Spleen (tissue), 7 donors: ENCODE data around the gene JDP2.

Experiments
- CTCF ChIP-seq, 11 experiments: fragments of 200-600 bp in 7 of 11; fragments of 450-650 bp in 4 of 11; sonication (generic) in 4 of 11; IDR thresholded peaks in 8 of 11; conservative IDR thresholded peaks in 3 of 11; 1 replicate in 7 of 11; 2 replicates in 4 of 11; pipeline versions ENCODE4 v1.4.0 to v1.8.0; 2016 to 2021; ENCODE audit warnings: antibody characterized with exemption in 11 of 11, inconsistent platforms in 4 of 11, mild to moderate bottlenecking in 1 of 11
- POLR2A ChIP-seq, 3 donors: fragments of 450-650 bp; IDR thresholded peaks; one replicate each; pipeline ENCODE4 v1.5.1; 2017; ENCODE audit warnings: antibody characterized with exemption in 3 of 3, mild to moderate bottlenecking in 1 of 3
- POLR2AphosphoS5 ChIP-seq, 3 donors: sonication (generic); formaldehyde crosslinking; IDR thresholded peaks; one replicate each; pipeline ENCODE4 v1.5.1; 2017; ENCODE audit warnings: antibody characterized with exemption in 3 of 3
- donor health status: DM: no; HTN: no; CAD: no; lungs with moderate emphysema.
- donor health status: DM: no; HTN: no; CAD: no.
- donor health status: DM: no; HTN: no; CAD: no.

- TF ChIP-seq CTCF (IDR thresholded peaks at IDR 0.05 in 8 of 11, conservative IDR thresholded peaks at IDR 0.05 in 3 of 11): no peak
- no peak for TF ChIP-seq POLR2A (IDR thresholded peaks at IDR 0.05)
- TF ChIP-seq POLR2AphosphoS5 (IDR thresholded peaks at IDR 0.05): no peak
Measured at GRCh38 chr14:75513911-75514672, 86.3 kb downstream of the JDP2 start.
